ELF-1 (cell line): ENCODE measurements around the gene ADAMTSL3.
"Not testable (repeated sequence)": the region's sequence is repeated elsewhere in the genome, so short reads cannot be mapped to it uniquely, and the experiment has no call there.

Experiments
- DNase-seq: peaks from one replicate; pipeline ENCODE4 v3.0.0-alpha.2; 2016; ENCODE audit warnings: low read depth, low spot score

ADAMTSL3 gene

GRCh38 chr15:84081391-84082168 is 427.7 kb downstream of the ADAMTSL3 start:
- DNase-seq: no peak

GRCh38 chr15:84082739-84083138 is 428.8 kb downstream of the ADAMTSL3 start:
- DNase-seq: no peak

DNA sequence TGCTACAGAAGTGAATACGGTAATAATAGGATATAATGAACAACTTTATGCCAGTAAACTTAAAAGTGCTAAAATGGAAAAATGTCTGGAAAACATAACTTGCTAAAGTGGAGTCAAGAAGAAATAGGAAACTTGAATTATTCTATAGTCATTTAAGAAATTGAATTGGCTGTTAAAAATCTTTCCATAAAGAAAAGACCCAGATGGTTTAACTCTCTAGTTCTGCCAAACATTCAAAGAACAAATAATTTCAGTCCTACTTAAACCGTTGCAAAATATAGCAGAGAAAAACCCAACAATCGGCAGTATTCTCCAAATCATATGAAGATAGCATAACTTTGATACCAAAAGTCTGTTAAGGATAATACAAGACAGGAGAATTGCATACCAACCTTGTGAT is 432.1 kb downstream of the ADAMTSL3 start:
- not testable (repeated sequence) for DNase-seq
